ENCODE measurements around the gene RASSF9.

DNA sequence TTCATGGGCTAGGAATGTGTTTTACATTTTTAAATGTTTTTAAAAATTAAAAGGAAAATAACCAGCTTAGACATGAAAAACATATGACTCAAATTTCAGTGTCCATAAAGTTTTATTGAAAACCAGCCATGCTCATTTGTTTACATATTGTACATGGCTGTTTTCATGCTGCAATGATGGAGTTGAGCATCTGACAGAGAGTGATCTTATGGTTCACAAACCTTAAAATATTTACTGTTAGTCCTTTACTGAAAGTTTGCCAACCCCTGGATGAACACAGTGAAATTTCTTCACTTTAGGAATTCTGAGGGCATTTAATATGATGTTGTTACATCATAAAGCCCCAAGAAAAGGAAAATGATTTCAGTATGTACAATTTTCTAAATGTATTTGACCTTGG is 16.1 kb downstream of the RASSF9 start:
- TF ChIP-seq, protein P1, sequence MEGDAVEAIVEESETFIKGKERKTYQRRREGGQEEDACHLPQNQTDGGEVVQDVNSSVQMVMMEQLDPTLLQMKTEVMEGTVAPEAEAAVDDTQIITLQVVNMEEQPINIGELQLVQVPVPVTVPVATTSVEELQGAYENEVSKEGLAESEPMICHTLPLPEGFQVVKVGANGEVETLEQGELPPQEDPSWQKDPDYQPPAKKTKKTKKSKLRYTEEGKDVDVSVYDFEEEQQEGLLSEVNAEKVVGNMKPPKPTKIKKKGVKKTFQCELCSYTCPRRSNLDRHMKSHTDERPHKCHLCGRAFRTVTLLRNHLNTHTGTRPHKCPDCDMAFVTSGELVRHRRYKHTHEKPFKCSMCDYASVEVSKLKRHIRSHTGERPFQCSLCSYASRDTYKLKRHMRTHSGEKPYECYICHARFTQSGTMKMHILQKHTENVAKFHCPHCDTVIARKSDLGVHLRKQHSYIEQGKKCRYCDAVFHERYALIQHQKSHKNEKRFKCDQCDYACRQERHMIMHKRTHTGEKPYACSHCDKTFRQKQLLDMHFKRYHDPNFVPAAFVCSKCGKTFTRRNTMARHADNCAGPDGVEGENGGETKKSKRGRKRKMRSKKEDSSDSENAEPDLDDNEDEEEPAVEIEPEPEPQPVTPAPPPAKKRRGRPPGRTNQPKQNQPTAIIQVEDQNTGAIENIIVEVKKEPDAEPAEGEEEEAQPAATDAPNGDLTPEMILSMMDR (conservative IDR thresholded peaks at IDR 0.05; ENCODE audit: low read depth in 2 of 2) = no peak
- no peak for TF ChIP-seq EZH2phosphoT487 (IDR thresholded peaks at IDR 0.05; ENCODE audit: unreplicated experiment)
- no peak for TF ChIP-seq POLR2AphosphoS5 (IDR thresholded peaks at IDR 0.05; ENCODE audit: low read depth)

Measured in GM23338 (cell line).